SK-N-MC (cell line): ENCODE results near the gene CBY1.

Experiments used
- EZH2 ChIP-seq: fragments of 200-600 bp; sonication (generic); IDR thresholded peaks from one replicate; pipeline ENCODE4 v1.6.1; 2017; ENCODE audit warnings: antibody characterized with exemption
- POLR2AphosphoS5 ChIP-seq: IDR thresholded peaks from 2 replicates; pipeline ENCODE4 v1.6.1; 2012; ENCODE audit warnings: mild to moderate bottlenecking, low read depth, low read length, borderline replicate concordance

- TF ChIP-seq EZH2 (no peak), POLR2AphosphoS5 (no peak)
Measured at GRCh38 chr22:38715176-38715764, 58.8 kb downstream of the CBY1 start.
